Measurements from ENCODE around the gene SLC29A3.
A peak's percentile ranks its signal among the peaks of the same experiment; 100 is the strongest.

SLC29A3 gene

GRCh38 chr10:71301371-71301916 is 17.6 kb upstream of the SLC29A3 start:
- no peak for DNase-seq

DNA sequence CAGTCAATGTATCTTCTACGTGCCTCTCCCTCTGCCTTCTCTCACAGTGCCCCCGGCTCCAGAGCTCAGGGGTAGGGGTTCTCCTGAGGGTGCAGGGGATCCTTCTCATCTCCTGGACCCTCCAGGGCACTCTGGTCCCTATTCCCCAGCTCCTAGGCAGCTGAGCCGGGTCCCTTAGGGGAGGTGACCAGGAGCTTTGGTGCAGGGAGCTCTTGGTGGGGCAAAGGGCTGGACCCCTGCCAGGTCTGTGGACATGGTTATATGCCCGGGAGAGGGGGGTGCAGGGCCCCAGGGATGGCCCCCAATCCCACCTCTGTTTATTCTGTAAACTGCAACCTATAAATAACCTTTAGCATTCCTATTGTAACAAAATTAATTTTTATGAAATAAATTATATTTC is 16.6 kb upstream of the SLC29A3 start:
- DNase-seq, result no peak

- DNase-seq, result peak; percentile 70
These were observed 16.0 kb upstream of the SLC29A3 start for GRCh38 chr10:71302874-71303568.

DNA sequence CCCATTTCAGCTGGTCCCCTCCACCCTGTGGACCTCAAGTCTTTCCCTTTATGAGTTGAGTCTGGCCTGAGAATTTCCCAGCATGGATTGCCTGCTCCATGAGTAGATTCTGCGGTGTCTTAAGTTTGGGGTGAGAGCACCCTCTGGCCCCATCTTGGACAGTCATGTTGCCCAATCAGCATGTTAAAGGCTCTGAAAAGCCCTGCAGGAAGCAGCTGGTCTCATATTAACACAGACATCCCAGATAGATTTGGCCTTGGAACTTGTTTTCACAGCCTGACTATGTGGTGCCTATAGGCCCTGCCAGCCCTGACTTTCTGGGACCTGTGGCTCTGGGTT is 15.5 kb upstream of the SLC29A3 start:
- no peak for DNase-seq

DNA sequence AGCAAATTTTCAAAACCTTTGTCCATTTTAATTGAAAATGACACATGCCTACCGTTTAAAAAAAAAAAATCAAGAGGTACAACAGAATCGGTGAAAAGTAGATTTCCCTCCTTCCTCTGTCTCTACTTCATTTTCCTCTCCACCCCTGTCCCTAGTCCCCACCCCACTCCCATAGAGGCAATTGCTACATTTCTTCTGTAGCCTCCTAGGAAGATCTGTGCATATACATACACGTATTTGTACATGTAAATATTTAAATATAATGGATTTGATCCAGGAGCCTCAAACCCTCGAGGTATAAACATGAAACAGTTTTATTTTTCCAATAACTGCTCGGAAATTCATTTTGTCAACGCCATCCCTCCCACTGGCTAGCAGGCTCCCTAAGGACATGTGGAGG is 14.1 kb upstream of the SLC29A3 start:
- DNase-seq, result no peak

GRCh38 chr10:71306979-71307378 is 12.1 kb upstream of the SLC29A3 start:
- no peak for DNase-seq

DNA sequence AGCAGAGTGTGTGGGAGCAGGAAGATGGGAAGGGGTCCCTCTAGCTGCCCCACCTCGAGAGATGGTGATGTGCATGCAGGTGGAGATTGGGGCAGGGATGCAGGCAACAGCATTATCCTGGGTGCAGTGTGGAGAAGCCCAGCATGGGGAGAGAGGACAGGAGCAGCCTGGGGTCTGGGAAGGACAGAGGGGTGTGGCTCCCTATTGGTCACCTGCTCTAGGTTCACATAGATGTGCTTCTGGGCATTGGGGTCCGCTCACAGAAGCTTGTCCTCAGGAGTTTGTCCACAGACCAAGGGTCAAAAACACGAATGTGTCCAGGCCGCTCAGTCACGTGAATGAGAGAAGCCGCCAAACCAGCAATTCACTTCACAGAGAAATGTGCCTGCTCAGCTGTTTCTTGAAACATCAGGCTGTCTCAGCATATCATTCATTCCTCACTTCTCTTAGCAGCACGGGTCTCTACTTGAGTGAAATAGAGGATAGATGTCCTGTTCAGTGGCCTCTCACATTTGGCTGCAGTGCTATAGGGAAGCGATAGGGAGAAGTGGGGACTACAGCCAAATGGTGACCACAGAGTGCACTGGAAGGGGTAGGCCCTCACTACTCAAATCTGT is 11.5 kb upstream of the SLC29A3 start:
- DNase-seq, result peak; percentile 43

GRCh38 chr10:71308244-71308643 is 10.8 kb upstream of the SLC29A3 start:
- no peak for DNase-seq

GRCh38 chr10:71308985-71309384 is 10.1 kb upstream of the SLC29A3 start:
- DNase-seq, result no peak

- DNase-seq, result no peak
These were observed 9.1 kb upstream of the SLC29A3 start for GRCh38 chr10:71309919-71310318.

GRCh38 chr10:71312220-71312619 is 6.8 kb upstream of the SLC29A3 start:
- DNase-seq, result no peak

DNA sequence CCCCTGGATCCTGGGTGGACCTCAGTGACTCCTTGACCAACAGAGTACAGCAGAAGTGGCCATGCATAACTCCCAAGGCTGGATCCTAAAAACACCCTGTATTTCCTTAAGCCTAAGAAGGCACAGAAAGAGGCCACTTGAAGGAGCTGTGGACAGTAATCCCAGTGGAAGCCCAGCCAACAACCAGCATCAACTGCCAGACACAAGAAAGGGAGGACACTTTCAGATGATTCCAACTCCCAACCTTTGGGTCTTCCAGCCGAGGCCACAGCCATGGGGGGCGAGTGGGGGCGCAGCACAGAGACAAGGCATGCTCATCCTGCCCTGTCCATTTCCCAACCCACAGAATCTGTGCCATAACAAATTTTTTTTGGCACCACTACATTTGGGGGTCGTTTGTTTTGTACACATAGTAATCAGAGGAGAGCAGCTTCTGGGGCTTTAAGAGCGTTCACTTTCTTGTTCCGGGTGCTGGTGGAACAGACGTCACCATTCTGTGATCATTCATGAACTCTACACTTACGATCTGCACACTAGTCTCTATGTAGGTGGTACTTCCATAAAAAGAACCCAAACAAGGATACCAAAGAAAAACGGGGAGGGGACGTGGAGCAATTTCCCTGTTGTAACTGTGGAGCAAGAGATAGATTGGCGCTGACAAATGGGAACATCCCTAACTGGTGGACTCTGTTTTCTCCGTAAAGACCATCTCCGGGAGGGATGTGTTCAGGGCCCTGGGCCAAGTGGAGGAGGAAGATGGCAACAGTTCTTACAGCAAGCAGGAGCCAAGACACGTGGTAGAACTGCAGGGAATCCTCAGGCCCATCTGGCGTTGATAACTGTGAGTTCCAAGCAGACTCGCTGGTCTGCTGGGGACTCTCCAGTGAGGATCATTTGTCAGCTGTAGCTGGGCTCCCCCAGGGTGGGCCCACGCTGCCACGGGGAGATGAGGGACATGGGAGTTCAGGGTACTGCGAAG is 6.0 kb upstream of the SLC29A3 start:
- peak; percentile 10 for DNase-seq

GRCh38 chr10:71314028-71314693 is 4.9 kb upstream of the SLC29A3 start:
- peak; percentile 35 for DNase-seq

GRCh38 chr10:71314694-71315225 is 4.3 kb upstream of the SLC29A3 start:
- no peak for DNase-seq

DNA sequence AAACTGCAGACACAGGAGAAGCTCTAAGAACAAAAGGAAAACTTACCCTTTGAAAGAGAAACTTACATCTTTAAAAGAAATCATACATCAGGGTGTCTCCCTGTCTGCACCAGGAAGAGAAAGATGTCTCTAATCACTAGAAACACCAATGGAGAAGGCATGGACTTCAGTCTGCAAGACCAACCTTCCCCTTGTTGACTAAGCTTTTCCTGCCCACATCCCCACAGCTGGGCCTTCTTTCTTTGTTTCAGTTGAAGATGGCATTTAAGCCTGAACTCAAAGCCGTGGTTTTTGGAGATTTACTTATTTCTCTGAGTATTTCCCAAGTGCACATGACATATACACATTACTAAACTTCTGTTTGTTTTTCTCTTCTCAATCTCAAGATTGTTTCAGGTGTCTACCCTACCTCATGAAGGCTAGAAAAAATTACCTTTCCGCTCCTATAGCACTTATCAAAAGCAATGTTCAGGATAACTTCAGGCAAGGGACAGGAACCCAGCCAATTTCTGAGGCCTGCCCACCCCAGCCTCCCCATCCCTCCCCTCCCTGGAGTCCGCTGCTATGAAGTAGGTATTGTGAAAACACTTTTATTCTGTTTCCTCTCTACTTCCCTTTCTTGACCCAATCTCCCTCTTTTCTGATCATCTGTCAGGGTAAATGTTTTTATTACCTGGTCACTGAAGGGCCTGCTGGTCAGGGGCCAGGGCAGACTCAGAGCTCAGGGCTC is 2.8 kb upstream of the SLC29A3 start:
- DNase-seq, result peak; percentile 38

DNA sequence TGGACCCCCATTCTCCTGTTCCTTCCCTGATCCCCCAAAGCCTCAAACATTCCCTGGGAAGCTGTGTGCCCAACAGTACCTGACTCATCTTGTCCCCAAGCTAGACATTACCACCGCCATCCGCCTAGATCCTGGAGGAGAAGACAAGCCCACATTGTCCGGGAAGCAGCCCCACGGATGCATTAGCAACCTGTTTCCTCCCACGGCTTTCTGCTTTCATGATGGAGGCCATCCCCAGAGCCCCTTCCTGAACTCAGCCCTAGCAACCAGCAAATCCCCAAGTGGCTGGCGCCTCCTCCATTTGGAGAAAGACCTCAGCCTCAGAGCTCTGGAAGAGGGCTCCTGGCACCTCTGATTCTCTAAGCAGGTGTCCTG is 2.3 kb upstream of the SLC29A3 start:
- no peak for DNase-seq

- no peak for DNase-seq
These were observed 1.3 kb upstream of the SLC29A3 start for GRCh38 chr10:71317739-71318138.

DNA sequence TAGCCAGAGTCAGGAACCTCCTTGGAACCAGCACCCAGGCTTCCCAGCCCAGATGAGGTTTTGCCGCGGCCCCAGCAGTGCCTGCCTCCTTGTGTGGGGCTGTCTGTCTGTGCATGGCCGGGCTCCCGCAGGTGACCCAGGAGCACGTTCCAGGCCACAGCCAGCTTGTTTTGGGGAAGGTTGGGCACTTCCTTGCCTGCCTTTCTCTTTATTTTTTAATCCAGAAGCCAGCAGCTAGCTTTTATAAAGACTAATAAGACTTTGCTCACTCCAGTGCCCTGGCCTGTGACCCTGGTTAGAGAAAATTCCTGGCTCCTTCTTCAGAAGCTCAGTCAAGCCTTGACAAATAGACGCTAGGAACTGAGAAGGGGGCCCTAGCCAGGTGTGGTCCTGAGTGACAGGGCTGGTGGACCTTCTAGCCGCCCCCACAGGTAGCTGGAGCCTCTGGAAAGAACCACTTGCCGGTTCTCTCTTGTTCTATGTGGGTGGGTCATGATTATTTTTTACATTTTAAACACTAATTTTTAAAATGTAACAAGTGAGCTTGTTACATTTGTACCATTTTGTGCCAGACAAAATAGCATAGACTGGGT is 837 bp downstream of the SLC29A3 start:
- no peak for DNase-seq

GRCh38 chr10:71320592-71320991 is 1.5 kb downstream of the SLC29A3 start:
- DNase-seq, result no peak

GRCh38 chr10:71321386-71321785 is 2.3 kb downstream of the SLC29A3 start:
- DNase-seq, result no peak

DNA sequence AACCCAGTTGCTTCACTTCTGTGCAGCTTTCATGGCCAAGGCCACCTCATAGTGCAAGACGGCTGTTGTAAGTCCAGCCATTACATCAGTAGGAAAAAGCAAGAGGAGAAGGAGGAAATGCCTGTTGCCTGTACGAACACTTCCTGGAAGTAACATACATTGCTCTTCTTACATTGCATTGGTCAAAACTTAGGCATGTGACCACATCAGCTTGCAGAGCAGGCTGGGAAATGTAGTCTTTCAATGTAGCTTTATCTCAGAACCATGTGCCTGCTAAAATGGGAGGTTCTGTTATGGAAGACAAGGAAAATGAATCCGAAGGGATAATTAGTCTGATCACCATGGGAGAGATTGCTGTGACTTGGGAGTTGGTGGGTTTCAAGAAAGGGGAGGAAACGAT is 4.3 kb downstream of the SLC29A3 start:
- no peak for DNase-seq

GRCh38 chr10:71324743-71325142 is 5.7 kb downstream of the SLC29A3 start:
- no peak for DNase-seq

All from RPMI8226 (cell line).